HepG2 (cell line): ENCODE measurements around the gene RAB43.

Source experiments
- GATAD2A ChIP-seq: IDR thresholded peaks from 2 replicates; pipeline ENCODE4 v1.6.1; 2016
- SUZ12 ChIP-seq: fragments of 150-350 bp; IDR thresholded peaks from 2 replicates; pipeline ENCODE4 v1.6.1; 2014; ENCODE audit warnings: low read depth, low read length
- TARDBP ChIP-seq: sonication (generic); formaldehyde crosslinking; IDR thresholded peaks from 2 replicates; pipeline ENCODE4 v1.8.0; 2022; ENCODE audit warnings: mild to moderate bottlenecking, missing genetic modification reagents
- ZMAT5 ChIP-seq: sonication (generic); formaldehyde crosslinking; IDR thresholded peaks from 2 replicates; pipeline ENCODE4 v1.5.0; 2020; ENCODE audit warnings: mild to moderate bottlenecking, low read depth, missing genetic modification reagents, borderline replicate concordance
- ZNF274 ChIP-seq: sonication (generic); formaldehyde crosslinking; IDR thresholded peaks from 2 replicates; pipeline ENCODE4 v1.5.1; 2020; ENCODE audit warnings: mild to moderate bottlenecking, missing genetic modification reagents
- ZNF766 ChIP-seq: sonication (generic); formaldehyde crosslinking; IDR thresholded peaks from 2 replicates; pipeline ENCODE4 v1.5.0; 2020; ENCODE audit warnings: missing genetic modification reagents, borderline replicate concordance
- TF ChIP-seq, protein P1 (sequence below), 2 experiments: sonication (generic) in 1 of 2; formaldehyde crosslinking in 1 of 2; IDR thresholded peaks; 2 replicates each; pipeline versions ENCODE4 v1.5.1 to v1.6.1; 2011 to 2020; ENCODE audit warnings: borderline replicate concordance in 1 of 2, low read depth in 1 of 2, low read length in 1 of 2, mild to moderate bottlenecking in 1 of 2, missing genetic modification reagents in 1 of 2, moderate library complexity in 1 of 2
- TF ChIP-seq, protein P2 (sequence below): sonication (generic); formaldehyde crosslinking; IDR thresholded peaks from 2 replicates; pipeline ENCODE4 v1.5.0; 2020; ENCODE audit warnings: mild to moderate bottlenecking, missing genetic modification reagents, moderate library complexity
- TF ChIP-seq, protein P3 (sequence below): sonication (generic); formaldehyde crosslinking; IDR thresholded peaks from 2 replicates; pipeline ENCODE4 v1.4.0; 2020; ENCODE audit warnings: missing genetic modification reagents

DNA sequence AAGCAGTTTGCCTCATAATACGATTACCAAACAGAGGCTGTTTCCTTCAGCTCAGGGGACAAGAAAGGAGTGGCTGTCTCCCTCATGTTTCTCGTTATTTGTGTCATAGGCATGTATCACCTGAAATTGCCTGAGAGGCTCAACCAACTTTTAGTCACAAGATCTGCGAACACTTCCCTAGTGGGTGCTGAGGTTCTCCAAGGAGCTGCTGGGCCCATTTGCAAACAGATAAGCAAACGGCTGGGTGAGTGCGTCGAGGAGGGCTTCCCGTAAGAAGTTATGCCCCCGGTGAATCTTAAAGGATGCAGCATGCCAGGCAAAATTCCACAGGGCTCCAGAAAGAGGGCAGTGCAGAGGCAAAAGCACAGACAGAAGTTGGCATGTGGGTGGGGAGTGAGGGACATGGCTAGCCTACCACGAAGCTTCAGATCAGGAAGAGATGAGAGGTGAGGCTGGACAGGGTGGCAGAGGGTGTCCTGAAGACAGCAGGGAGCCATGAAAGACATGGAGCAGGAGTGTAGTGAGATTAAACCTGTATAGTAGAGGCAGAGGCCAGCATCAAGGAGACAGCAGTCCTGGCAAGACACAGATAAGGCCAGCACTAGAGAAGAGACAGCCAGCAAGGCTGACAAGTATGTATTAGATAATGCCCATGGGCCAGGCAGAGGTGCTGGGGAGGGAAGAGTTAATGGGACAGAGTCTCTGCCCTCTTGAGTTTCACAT lies 65.0 kb downstream of the RAB43 start:
- TF ChIP-seq, protein P1, sequence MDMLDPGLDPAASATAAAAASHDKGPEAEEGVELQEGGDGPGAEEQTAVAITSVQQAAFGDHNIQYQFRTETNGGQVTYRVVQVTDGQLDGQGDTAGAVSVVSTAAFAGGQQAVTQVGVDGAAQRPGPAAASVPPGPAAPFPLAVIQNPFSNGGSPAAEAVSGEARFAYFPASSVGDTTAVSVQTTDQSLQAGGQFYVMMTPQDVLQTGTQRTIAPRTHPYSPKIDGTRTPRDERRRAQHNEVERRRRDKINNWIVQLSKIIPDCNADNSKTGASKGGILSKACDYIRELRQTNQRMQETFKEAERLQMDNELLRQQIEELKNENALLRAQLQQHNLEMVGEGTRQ (IDR thresholded peaks at IDR 0.05; ENCODE audit: low read depth, low read length) = no peak
- TF ChIP-seq, protein P1 (CRISPR knock-in tag; IDR thresholded peaks at IDR 0.05; ENCODE audit: borderline replicate concordance) = no peak
- TF ChIP-seq, protein P2, sequence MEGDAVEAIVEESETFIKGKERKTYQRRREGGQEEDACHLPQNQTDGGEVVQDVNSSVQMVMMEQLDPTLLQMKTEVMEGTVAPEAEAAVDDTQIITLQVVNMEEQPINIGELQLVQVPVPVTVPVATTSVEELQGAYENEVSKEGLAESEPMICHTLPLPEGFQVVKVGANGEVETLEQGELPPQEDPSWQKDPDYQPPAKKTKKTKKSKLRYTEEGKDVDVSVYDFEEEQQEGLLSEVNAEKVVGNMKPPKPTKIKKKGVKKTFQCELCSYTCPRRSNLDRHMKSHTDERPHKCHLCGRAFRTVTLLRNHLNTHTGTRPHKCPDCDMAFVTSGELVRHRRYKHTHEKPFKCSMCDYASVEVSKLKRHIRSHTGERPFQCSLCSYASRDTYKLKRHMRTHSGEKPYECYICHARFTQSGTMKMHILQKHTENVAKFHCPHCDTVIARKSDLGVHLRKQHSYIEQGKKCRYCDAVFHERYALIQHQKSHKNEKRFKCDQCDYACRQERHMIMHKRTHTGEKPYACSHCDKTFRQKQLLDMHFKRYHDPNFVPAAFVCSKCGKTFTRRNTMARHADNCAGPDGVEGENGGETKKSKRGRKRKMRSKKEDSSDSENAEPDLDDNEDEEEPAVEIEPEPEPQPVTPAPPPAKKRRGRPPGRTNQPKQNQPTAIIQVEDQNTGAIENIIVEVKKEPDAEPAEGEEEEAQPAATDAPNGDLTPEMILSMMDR = no peak
- TF ChIP-seq ZNF274 (no peak), SUZ12 (no peak), ZNF766 (no peak), ZMAT5 (no peak), TARDBP (CRISPR knock-in tag) (no peak), GATAD2A (CRISPR knock-in tag) (no peak)
- TF ChIP-seq, protein P3, sequence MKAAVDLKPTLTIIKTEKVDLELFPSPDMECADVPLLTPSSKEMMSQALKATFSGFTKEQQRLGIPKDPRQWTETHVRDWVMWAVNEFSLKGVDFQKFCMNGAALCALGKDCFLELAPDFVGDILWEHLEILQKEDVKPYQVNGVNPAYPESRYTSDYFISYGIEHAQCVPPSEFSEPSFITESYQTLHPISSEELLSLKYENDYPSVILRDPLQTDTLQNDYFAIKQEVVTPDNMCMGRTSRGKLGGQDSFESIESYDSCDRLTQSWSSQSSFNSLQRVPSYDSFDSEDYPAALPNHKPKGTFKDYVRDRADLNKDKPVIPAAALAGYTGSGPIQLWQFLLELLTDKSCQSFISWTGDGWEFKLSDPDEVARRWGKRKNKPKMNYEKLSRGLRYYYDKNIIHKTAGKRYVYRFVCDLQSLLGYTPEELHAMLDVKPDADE (CRISPR knock-in tag) = no peak
